Measurements from ENCODE around the gene SLC39A5.

GRCh38 chr12:56213878-56214277, 16.0 kb upstream of the SLC39A5 start:
- no peak for TF ChIP-seq CTCF (IDR thresholded peaks at IDR 0.05)
- no peak for TF ChIP-seq POLR2A (IDR thresholded peaks at IDR 0.05)

Data from lower leg skin (tissue), 3 donors.